ENCODE measurements around the gene EFNB2. TPM values are rescaled to one million over a fixed set of nuclear protein-coding genes. Genes with fewer than 3 reads are reported as not detected.
A peak's percentile ranks its signal among the peaks of the same experiment; 100 is the strongest.

EFNB2 gene
- total RNA-seq, 2 donors from 2014 or later, result 85.0 to 97.1 TPM

GRCh38 chr13:106514928-106515634 is 20.4 kb downstream of the EFNB2 start:
- intact Hi-C loops (cut with DNase I, micrococcal nuclease), result no loop called here
- DNase-seq, result no peak
- ATAC-seq, result no peak

DNA sequence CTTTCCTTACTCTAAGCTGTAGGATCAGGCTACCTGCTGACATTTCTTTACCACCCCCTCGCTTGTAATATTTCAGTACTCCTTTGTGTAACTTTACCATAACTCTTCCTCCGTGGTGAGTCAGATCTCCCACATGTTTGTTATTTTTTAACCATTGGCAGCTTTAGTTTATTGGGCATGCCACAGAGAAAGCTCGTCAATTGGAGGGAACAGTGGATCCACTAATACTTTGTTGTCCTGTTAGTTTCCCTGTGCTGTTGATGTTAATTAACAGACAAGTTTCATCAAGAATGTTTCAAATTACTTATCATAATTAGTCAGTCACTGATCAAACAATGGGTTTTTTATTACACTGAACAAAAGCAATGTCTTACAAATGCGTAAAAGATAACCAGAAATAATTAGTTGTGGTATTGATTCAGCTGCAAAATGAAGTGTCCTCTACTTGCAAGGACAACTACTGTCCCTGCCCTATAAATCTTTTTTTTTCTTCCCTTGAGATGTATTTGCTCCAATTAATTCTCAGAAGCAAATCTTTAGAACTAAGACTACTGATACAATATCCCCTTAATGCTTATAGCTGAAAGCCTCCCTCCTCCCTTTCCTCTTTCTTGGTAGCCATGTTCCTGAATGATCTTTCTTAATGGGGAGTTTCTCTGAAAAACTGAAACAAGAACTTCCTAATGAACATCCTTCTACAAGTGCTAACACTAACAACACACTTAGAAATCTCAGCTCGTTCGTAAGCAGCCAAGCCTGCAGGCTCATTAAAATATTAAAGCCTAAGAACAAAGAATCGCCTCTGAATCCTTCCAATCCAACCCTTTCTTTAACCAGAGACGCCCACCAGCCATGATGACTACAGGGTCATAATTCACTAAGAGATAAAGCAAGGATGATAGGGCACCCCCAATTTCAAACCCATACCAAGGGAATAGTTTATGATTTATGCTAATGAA is 22.2 kb downstream of the EFNB2 start:
- intact Hi-C loops (cut with DNase I, micrococcal nuclease), result no loop called here
- DNase-seq (no peak), ATAC-seq (no peak)

- ATAC-seq (no peak), DNase-seq (no peak)
- intact Hi-C loops (cut with DNase I, micrococcal nuclease), result no loop called here
Observed at GRCh38 chr13:106507560-106508274, 27.7 kb downstream of the EFNB2 start.

- no peak for ATAC-seq
- intact Hi-C loops (cut with DNase I, micrococcal nuclease), result no loop called here
- no peak for DNase-seq
Observed at GRCh38 chr13:106506286-106506685, 29.2 kb downstream of the EFNB2 start.

DNA sequence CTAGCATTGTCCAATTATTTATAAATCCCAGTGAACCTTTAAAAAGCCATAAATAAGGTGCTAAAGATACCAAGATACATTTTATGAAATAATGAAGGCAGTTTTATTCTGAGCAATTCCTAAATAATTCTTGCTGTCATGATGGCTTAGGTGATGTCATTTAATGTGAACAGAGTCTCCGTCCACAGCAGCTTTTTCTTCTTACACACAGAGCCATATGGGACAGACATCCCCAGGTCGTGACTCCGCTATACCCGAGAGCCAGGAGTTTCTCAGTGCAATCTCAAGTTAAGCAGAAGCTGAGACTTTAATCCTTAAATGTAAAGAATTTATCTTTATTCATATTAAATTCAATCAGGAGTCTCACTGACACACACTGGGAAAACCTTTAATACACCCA is 29.7 kb downstream of the EFNB2 start:
- ATAC-seq (no peak), DNase-seq (no peak)
- intact Hi-C loops (cut with DNase I, micrococcal nuclease), result no loop called here

- intact Hi-C loops (cut with DNase I, micrococcal nuclease), result no loop called here
- DNase-seq, result no peak
- no peak for ATAC-seq
Observed at GRCh38 chr13:106505295-106505694, 30.2 kb downstream of the EFNB2 start.

GRCh38 chr13:106503730-106504453 is 31.6 kb downstream of the EFNB2 start:
- intact Hi-C loops (cut with DNase I, micrococcal nuclease), result no loop called here
- ATAC-seq (no peak), DNase-seq (no peak)

GRCh38 chr13:106503272-106503671 is 32.2 kb downstream of the EFNB2 start:
- intact Hi-C loops (cut with DNase I, micrococcal nuclease), result no loop called here
- ATAC-seq (peak; percentile 66), DNase-seq (no peak)

GRCh38 chr13:106500445-106500844 is 35.0 kb downstream of the EFNB2 start:
- intact Hi-C loops (cut with DNase I, micrococcal nuclease), result no loop called here
- DNase-seq, result no peak
- no peak for ATAC-seq

DNA sequence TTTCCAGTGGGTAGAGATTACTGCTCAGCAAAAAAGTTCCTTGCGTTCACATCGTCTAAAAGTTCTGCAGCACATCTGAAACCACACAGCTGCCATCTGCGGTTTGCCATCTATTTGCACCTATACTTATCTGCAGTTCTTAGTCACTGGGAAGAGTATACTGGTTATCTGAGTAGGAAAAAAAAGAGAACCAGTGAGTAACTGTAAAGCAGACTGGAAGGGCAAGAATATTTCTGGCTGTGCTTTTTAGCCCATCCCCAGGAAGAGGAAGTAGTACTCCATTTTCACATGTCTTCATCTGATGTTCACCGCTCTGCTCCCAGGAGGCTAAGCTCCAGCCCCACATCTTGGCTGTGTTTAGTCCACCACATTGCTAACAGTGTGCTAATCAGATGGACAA is 35.6 kb downstream of the EFNB2 start:
- DNase-seq (no peak), ATAC-seq (no peak)
- intact Hi-C loops (cut with DNase I, micrococcal nuclease), result no loop called here

DNA sequence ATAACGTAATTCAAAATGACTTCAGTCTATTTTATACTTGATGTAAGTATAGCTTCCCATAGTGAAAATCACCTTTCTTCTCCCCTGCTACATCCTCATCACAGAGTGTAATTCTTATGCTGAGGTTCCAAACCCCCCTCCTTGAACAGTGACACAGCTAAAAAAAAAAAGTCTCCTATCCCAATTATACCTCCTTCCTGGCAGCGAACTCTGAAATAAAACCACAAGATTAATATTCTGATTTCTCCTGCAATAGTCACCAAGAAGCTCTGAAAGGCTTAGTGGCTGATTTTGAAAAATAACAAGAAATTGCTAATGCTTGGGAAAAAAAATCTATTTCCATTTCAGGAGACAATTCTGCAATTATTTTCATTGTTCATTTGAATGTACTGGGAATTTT is 36.3 kb downstream of the EFNB2 start:
- intact Hi-C loops (cut with DNase I, micrococcal nuclease), result no loop called here
- no peak for ATAC-seq

DNA sequence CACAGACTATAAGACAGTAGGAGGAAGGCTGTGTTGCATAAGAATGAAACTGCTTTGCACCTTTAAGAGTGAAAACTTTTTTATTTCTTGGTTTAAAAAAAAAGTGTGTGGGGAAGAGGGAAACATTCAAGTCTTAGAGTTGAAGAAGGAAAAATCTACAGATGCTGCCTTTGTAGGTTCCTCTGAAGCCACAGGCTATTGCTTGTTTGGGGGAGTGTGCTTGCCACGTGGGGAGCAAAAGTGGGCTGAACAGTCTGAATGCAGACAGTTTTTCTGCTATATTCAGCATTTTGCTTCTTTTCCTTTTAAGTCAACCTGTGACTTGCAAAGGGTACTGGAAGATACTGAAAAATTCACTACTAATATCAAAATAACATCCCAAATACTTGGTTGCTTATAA is 36.9 kb downstream of the EFNB2 start:
- DNase-seq (no peak), ATAC-seq (no peak)
- intact Hi-C loops (cut with DNase I, micrococcal nuclease), result no loop called here

More for the DNA sequence above, 36.3 kb downstream of the EFNB2 start:
- no peak for DNase-seq

DNA sequence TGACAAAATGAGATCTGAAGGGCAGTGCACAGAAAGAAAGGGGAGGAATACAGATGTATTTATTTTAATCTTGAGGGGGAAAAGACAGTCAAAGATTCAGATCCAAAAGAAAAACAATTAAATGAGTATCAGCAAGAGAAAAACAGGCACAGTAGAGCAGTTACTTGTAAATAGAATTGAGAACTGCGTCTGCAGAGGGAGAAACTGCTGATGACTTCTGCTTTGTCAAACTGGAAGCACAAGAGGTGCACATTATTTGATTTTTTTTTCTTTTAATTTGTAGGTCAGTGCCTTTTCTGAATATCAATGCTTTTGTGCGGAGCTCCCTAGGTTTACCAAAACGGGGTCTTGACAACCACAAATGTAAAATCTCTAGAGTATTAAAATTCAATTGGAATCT is 37.3 kb downstream of the EFNB2 start:
- intact Hi-C loops (cut with DNase I, micrococcal nuclease), result no loop called here
- DNase-seq (no peak), ATAC-seq (no peak)

DNA sequence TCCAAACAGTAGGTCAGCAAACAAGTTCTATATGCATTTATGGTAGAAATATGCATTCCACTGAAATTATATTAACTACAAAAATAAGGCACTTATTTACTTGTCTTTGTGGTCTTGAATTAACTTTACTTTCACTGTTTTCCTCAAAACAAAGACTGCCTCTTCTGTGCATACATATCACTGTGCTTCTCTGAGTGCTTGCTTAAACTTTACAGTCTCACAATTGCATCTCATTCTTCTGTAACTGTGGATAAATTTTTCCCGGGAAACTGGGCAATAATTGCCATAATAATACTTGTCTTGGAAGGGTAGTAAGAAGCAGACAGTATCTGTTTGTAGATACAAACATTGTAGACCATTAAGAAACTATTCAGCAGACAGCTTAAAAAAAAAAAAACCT is 38.4 kb downstream of the EFNB2 start:
- ATAC-seq, result no peak
- no peak for DNase-seq
- intact Hi-C loops (cut with DNase I, micrococcal nuclease), result no loop called here

GRCh38 chr13:106496072-106496997 is 39.1 kb downstream of the EFNB2 start:
- DNase-seq (no peak), ATAC-seq (peak; percentile 82)
- intact Hi-C loops (cut with DNase I, micrococcal nuclease), result no loop called here

GRCh38 chr13:106494936-106495335 is 40.5 kb downstream of the EFNB2 start:
- intact Hi-C loops (cut with DNase I, micrococcal nuclease), result no loop called here
- DNase-seq (no peak), ATAC-seq (no peak)

- DNase-seq, result no peak
- intact Hi-C loops (cut with DNase I, micrococcal nuclease), result no loop called here
- ATAC-seq, result no peak
Observed at GRCh38 chr13:106494506-106494905, 41.0 kb downstream of the EFNB2 start.
